Mammary epithelial cell (primary cell): ENCODE data around the gene ACCSL.

Experiments
- CTCF ChIP-seq, 2 donors: IDR thresholded peaks in 1 of 2; conservative IDR thresholded peaks in 1 of 2; 2 replicates each; pipeline ENCODE4 v1.5.1; 2011 to 2012; ENCODE audit warnings: inconsistent platforms in 2 of 2, low read length in 2 of 2, mild to moderate bottlenecking in 2 of 2, control low read depth in 1 of 2, low read depth in 1 of 2; ENCODE audit not compliant: insufficient read depth in 1 of 2; ENCODE audit errors: extremely low read depth in 1 of 2
- EZH2 ChIP-seq: IDR thresholded peaks from 2 replicates; pipeline ENCODE4 v1.6.1; 2012; ENCODE audit warnings: low read length, inconsistent platforms, borderline replicate concordance

GRCh38 chr11:44029507-44029845 is 18.3 kb upstream of the ACCSL start:
- no peak for TF ChIP-seq CTCF (conservative IDR thresholded peaks at IDR 0.05 in 1 of 2, IDR thresholded peaks at IDR 0.05 in 1 of 2; ENCODE audit: extremely low read depth in 1 of 2, insufficient read depth in 1 of 2, low read depth in 1 of 2, low read length in 2 of 2)
- no peak for TF ChIP-seq EZH2
